Stimulated activated naive B cell treated with anti-CD40 and anti-IgM and Interleukin-4, amounts not matched to agents 10 μg/mL and 1 μg/mL and 100 μg/mL, for 72 hours (primary cell): ENCODE measurements around the gene ELN.
A peak's percentile ranks its signal among the peaks of the same experiment; 100 is the strongest.

Source experiments
- ATAC-seq, 2 donors: fragments of 150-1000 bp; cut with Tn5 transposase; replicated peaks; 2 replicates each; pipeline ENCODE4 v1.10.0; 2021; ENCODE audit warnings: moderate library complexity in 1 of 2
- DNase-seq: peaks from one replicate; pipeline ENCODE4 v3.0.0; 2021
- H3K27ac Mint-ChIP-seq: one replicate; pipeline ENCODE4 v1.8.0; 2022; ENCODE audit warnings: mild to moderate bottlenecking, mixed read lengths
- H3K27me3 Mint-ChIP-seq, 2 donors: one replicate each; pipeline ENCODE4 v1.8.0; 2022; ENCODE audit warnings: mixed read lengths in 2 of 2
- H3K36me3 Mint-ChIP-seq, 2 donors: one replicate each; pipeline ENCODE4 v1.8.0; 2022; ENCODE audit warnings: mixed read lengths in 2 of 2, mild to moderate bottlenecking in 1 of 2
- H3K4me1 Mint-ChIP-seq, 2 donors: one replicate each; pipeline ENCODE4 v1.8.0; 2022; ENCODE audit warnings: mixed read lengths in 2 of 2, mild to moderate bottlenecking in 1 of 2
- H3K4me3 Mint-ChIP-seq, 2 donors: one replicate each; pipeline ENCODE4 v1.8.0; 2022; ENCODE audit warnings: mild to moderate bottlenecking in 2 of 2, mixed read lengths in 2 of 2, moderate library complexity in 1 of 2
- H3K9me3 Mint-ChIP-seq, 2 donors: one replicate each; pipeline ENCODE4 v1.8.0; 2022; ENCODE audit warnings: mixed read lengths in 2 of 2, mild to moderate bottlenecking in 1 of 2

ELN gene

GRCh38 chr7:73994023-73994422 lies 34.0 kb upstream of the ELN start:
- ATAC-seq (no peak), DNase-seq (no peak)
- Mint-ChIP-seq H3K4me3 (no peak overlapping the region), H3K27ac (no peak overlapping the region), H3K27me3 (peaks cover 8 to 25% of the 10 kb centered on the region in 2 donors), H3K36me3 (peaks cover 0 to 3% of the 10 kb centered on the region in 2 donors), H3K9me3 (peaks cover 8 to 17% of the 10 kb centered on the region in 2 donors), H3K4me1 (no peaks in the 10 kb centered on the region)

GRCh38 chr7:73994761-73995160 lies 33.2 kb upstream of the ELN start:
- no peak for ATAC-seq
- Mint-ChIP-seq H3K9me3 (peaks cover 8 to 17% of the 10 kb centered on the region in 2 donors), H3K27ac (no peak overlapping the region), H3K27me3 (peaks cover 8 to 25% of the 10 kb centered on the region in 2 donors), H3K4me3 (no peak overlapping the region), H3K36me3 (peaks cover 0 to 3% of the 10 kb centered on the region in 2 donors), H3K4me1 (no peaks in the 10 kb centered on the region)
- no peak for DNase-seq

GRCh38 chr7:73995330-73995729 lies 32.6 kb upstream of the ELN start:
- Mint-ChIP-seq H3K4me3 (no peak overlapping the region), H3K36me3 (peaks cover 0 to 3% of the 10 kb centered on the region in 2 donors), H3K9me3 (peaks cover 8 to 17% of the 10 kb centered on the region in 2 donors), H3K27ac (no peak overlapping the region), H3K4me1 (no peaks in the 10 kb centered on the region), H3K27me3 (peaks cover 8 to 25% of the 10 kb centered on the region in 2 donors)
- ATAC-seq (no peak), DNase-seq (no peak)

GRCh38 chr7:73995821-73996511 lies 32.0 kb upstream of the ELN start:
- peaks cover 8 to 17% of the 10 kb centered on the region in 2 donors for H3K9me3 Mint-ChIP-seq
- no peak for ATAC-seq

GRCh38 chr7:73997056-73997455 lies 30.9 kb upstream of the ELN start:
- H3K9me3 Mint-ChIP-seq, result peaks cover 8 to 17% of the 10 kb centered on the region in 2 donors
- DNase-seq, result no peak
- no peak overlapping the region for H3K4me3 Mint-ChIP-seq
- H3K27me3 Mint-ChIP-seq, result peaks cover 13 to 35% of the 10 kb centered on the region in 2 donors
- H3K4me1 Mint-ChIP-seq, result no peaks in the 10 kb centered on the region
- ATAC-seq, result no peak
- no peak overlapping the region for H3K27ac Mint-ChIP-seq
- H3K36me3 Mint-ChIP-seq, result peaks cover 0 to 3% of the 10 kb centered on the region in 2 donors

More at GRCh38 chr7:73995821-73996511, 32.0 kb upstream of the ELN start:
- DNase-seq, result no peak
- Mint-ChIP-seq H3K4me3 (no peak overlapping the region), H3K36me3 (peaks cover 0 to 3% of the 10 kb centered on the region in 2 donors), H3K27me3 (peaks cover 8 to 25% of the 10 kb centered on the region in 2 donors), H3K4me1 (no peaks in the 10 kb centered on the region), H3K27ac (no peak overlapping the region)

GRCh38 chr7:73999664-74000435 lies 28.1 kb upstream of the ELN start:
- no peak for DNase-seq
- peaks cover 13 to 53% of the 10 kb centered on the region in 2 donors for H3K27me3 Mint-ChIP-seq
- peaks cover 6 to 8% of the 10 kb centered on the region in 2 donors for H3K4me1 Mint-ChIP-seq
- H3K4me3 Mint-ChIP-seq, result no peak overlapping the region
- ATAC-seq, result no peak
- no peak overlapping the region for H3K27ac Mint-ChIP-seq
- H3K9me3 Mint-ChIP-seq, result peaks cover 0 to 6% of the 10 kb centered on the region in 2 donors
- H3K36me3 Mint-ChIP-seq, result peaks cover 0 to 3% of the 10 kb centered on the region in 2 donors

- Mint-ChIP-seq H3K4me3 (no peak overlapping the region), H3K27ac (peak overlapping the region; percentile 42), H3K9me3 (peaks cover 0 to 2% of the 10 kb centered on the region in 2 donors), H3K36me3 (peaks cover 0 to 3% of the 10 kb centered on the region in 2 donors), H3K4me1 (peaks cover 6 to 8% of the 10 kb centered on the region in 2 donors), H3K27me3 (peaks cover 13 to 55% of the 10 kb centered on the region in 2 donors)
- ATAC-seq (no peak), DNase-seq (no peak)
Measured at GRCh38 chr7:74000489-74001149, 27.4 kb upstream of the ELN start.

- Mint-ChIP-seq H3K27me3 (peaks cover 13 to 55% of the 10 kb centered on the region in 2 donors), H3K4me3 (no peak overlapping the region), H3K27ac (peak overlapping the region; percentile 42), H3K4me1 (peaks cover 6 to 8% of the 10 kb centered on the region in 2 donors), H3K9me3 (no peaks in the 10 kb centered on the region), H3K36me3 (peaks cover 0 to 3% of the 10 kb centered on the region in 2 donors)
- ATAC-seq (no peak), DNase-seq (no peak)
Measured at GRCh38 chr7:74001150-74001494, 26.9 kb upstream of the ELN start.

GRCh38 chr7:74002474-74003017 lies 25.4 kb upstream of the ELN start:
- H3K36me3 Mint-ChIP-seq, result no peaks in the 10 kb centered on the region
- H3K9me3 Mint-ChIP-seq, result no peaks in the 10 kb centered on the region
- ATAC-seq, result peak; percentile 66 to 81
- H3K27ac Mint-ChIP-seq, result peak overlapping the region; percentile 77
- peaks cover 8 to 45% of the 10 kb centered on the region in 2 donors for H3K27me3 Mint-ChIP-seq
- peak overlapping the region in 1 of 2 donors; percentile 17 for H3K4me3 Mint-ChIP-seq
- peaks cover 6 to 8% of the 10 kb centered on the region in 2 donors for H3K4me1 Mint-ChIP-seq
- no peak for DNase-seq

GRCh38 chr7:74003621-74004020 lies 24.4 kb upstream of the ELN start:
- no peaks in the 10 kb centered on the region for H3K9me3 Mint-ChIP-seq
- DNase-seq (no peak), ATAC-seq (no peak)
- H3K27me3 Mint-ChIP-seq, result peaks cover 9 to 40% of the 10 kb centered on the region in 2 donors
- peaks cover 6 to 8% of the 10 kb centered on the region in 2 donors for H3K4me1 Mint-ChIP-seq
- no peak overlapping the region for H3K27ac Mint-ChIP-seq
- no peaks in the 10 kb centered on the region for H3K36me3 Mint-ChIP-seq
- H3K4me3 Mint-ChIP-seq, result no peak overlapping the region

GRCh38 chr7:74006032-74006431 lies 21.9 kb upstream of the ELN start:
- no peak for DNase-seq
- Mint-ChIP-seq H3K4me1 (peaks cover 6 to 8% of the 10 kb centered on the region in 2 donors), H3K36me3 (no peaks in the 10 kb centered on the region), H3K4me3 (no peak overlapping the region), H3K27ac (no peak overlapping the region), H3K27me3 (peaks cover 9 to 46% of the 10 kb centered on the region in 2 donors), H3K9me3 (no peaks in the 10 kb centered on the region)
- no peak for ATAC-seq

- Mint-ChIP-seq H3K9me3 (no peaks in the 10 kb centered on the region), H3K27ac (no peak overlapping the region), H3K4me1 (peaks cover 6 to 8% of the 10 kb centered on the region in 2 donors), H3K27me3 (peaks cover 8 to 40% of the 10 kb centered on the region in 2 donors), H3K36me3 (no peaks in the 10 kb centered on the region), H3K4me3 (no peak overlapping the region)
- ATAC-seq, result no peak
- no peak for DNase-seq
Measured at GRCh38 chr7:74006451-74007241, 21.3 kb upstream of the ELN start.

- no peak overlapping the region for H3K4me3 Mint-ChIP-seq
- peaks cover 6 to 8% of the 10 kb centered on the region in 2 donors for H3K4me1 Mint-ChIP-seq
- DNase-seq (no peak), ATAC-seq (no peak)
- H3K36me3 Mint-ChIP-seq, result no peaks in the 10 kb centered on the region
- H3K27me3 Mint-ChIP-seq, result peaks cover 5 to 35% of the 10 kb centered on the region in 2 donors
- H3K9me3 Mint-ChIP-seq, result no peaks in the 10 kb centered on the region
- H3K27ac Mint-ChIP-seq, result no peak overlapping the region
Measured at GRCh38 chr7:74007242-74007567, 20.8 kb upstream of the ELN start.
